GM21515 (cell line): ENCODE results near the gene PSMC2.
"Not testable (repeated sequence)": the region's sequence is repeated elsewhere in the genome, so short reads cannot be mapped to it uniquely, and the experiment has no call there.

ENCODE experiments used
- ATAC-seq: cut with Tn5 transposase; IDR thresholded peaks from one replicate; pipeline ENCODE4 v1.9.1; 2021; ENCODE audit not compliant: unreplicated experiment

PSMC2 gene

DNA sequence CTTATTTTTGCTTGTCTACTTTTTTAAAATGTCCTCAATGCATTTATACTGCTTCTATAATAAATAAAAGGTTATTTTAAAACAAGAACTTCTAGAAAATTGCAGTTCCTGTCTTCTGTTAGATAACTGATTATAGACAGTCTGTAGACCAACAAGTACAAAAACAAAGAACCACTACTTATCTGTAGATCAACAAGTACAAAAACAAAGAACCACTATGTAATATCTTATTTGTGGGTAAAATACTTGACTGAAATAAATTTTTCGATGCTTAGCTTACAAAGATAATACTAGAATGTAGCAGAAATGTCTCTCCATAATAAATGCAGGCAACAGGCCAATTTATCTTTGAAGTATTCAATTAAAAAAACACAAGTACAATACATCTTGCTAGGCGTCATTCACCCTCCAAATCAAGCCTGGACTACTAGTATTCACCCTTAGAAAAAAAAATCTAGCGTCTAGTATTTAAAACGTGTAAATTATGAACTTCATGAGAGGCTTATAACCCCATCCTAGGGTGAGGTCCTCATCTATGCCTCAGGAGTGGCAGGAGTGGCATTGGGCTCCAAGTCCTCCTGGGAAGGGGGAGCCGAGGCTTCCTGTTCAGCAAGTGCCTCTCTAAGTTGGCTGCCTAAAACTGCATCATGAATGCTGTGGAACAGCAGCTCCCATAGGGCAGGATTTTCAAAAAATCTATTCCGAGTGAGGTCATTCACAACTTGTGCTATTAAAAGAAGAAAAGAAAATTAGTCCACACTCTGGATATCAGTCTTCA is 26.6 kb downstream of the PSMC2 start:
- no peak for ATAC-seq

DNA sequence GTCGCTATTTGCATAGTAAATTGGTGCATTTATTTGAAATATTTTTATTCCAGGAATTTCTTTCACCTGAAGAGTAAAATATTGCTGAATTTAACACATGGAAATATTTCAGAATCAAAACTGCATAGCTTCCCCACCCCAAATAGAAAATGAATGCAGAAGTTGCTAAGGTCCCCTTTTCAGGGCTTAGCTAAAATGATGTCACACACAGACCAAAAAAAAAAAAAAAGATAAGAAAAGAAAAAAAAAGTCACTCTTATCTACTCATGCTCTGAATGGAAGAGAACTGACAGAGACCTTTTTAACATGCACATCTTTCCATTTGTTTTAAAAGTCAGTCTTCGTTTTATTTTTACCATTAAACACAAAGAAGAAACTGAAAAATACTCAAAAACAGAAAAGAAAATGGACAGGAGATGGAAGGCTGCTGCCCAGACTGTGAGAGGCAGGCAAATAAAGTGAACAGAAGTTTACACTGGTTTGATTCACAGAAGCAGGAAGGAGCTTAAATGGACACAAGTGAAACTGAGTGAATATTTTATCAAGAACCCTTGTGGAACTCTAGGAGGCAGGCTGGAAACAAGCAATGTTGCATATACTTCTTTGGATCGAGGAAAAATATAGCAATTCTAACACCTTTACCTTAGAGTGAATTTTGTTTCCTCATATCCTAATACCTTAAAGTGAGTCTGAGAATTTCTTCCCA is 32.0 kb downstream of the PSMC2 start:
- ATAC-seq, result no peak

DNA sequence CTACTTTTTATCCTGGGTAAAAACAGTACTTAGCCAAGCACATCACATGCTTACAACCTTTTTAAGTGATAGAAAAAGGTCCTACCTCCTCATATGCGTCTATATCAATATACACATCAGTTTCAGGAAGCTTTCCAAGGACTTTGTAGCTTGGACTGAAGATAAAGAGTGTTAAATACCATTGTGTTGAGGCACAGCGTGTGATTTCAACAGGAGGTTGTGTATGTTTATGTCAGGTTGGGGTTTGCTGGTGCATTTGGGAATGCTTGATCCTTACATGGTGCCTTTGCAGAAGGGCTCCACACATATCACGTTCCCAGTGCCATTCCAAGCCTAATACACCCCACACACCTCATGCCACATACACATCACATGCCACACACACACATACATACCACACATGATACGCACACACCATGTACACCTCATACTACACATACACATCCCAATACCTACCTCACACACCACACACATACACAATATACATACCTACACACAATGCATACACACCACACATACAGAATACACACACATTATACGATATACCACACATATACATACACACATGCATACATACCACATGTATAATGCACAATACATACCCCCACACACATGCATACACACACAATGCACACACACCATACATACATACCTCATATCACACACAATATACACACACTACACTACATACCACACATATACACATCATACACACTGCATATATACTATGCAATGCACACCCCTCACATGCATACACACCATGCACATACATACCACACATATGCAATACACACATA is 33.1 kb downstream of the PSMC2 start:
- no peak for ATAC-seq

DNA sequence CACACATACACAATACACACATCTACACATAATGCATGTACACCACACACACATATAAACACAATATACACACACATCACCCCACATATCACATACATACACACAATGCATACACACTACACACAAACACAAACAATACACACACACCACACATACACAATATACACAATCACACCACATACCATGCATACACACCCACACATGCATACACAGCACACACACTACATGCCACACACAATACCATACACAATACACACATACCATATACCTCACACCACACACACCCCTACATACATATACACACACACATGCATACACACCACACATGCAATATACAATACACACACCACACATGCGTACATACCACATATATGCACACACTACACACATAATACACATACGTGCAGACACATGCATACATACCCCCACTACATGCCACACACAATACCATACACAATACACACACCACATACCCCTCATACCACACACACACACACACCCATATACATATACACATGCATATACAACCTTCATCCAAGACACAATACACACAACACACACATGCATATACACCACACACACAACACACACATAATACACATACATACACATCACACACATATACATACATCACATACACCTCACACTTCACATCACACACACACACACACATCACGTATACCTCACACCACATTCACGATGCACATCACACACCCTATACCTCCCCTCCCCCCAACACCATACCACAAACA is 34.0 kb downstream of the PSMC2 start:
- ATAC-seq, result no peak

DNA sequence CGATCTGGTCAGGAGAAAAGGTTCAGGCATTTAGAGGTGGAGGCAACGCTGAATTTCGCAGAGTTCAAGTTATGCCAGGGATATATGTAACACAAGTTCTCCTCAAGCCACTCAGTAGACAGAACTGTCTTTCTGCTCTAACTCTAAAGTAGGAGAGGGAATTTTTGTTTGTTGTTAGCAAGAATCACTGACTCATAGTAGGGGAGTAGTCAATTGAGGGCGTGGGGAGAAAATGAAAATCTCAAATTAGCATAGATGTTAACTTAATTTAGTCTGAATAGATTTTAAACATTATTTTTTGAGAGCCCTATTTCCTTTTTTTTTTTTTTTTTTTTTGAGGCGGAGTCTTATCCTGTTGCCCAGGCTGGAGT is 34.6 kb downstream of the PSMC2 start:
- ATAC-seq, result no peak

DNA sequence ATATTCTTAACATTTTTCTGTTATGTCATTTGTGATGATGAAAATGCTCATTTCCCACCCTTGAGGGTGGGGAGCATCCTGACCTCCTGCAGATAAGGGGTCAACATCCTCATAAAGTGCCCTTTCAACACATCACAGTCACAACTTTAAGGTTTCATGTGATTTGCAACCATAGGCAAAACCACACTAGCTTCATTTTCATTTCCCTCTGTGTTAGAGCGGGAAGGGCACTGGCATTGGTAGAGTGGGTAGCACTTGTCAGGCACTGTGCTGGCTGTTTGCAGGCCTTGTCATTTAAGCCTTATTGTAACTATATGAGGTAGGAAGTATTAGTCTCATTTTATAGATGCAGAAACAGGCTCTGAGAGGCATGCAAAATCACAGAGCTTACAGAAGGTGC is 39.8 kb downstream of the PSMC2 start:
- no peak for ATAC-seq

DNA sequence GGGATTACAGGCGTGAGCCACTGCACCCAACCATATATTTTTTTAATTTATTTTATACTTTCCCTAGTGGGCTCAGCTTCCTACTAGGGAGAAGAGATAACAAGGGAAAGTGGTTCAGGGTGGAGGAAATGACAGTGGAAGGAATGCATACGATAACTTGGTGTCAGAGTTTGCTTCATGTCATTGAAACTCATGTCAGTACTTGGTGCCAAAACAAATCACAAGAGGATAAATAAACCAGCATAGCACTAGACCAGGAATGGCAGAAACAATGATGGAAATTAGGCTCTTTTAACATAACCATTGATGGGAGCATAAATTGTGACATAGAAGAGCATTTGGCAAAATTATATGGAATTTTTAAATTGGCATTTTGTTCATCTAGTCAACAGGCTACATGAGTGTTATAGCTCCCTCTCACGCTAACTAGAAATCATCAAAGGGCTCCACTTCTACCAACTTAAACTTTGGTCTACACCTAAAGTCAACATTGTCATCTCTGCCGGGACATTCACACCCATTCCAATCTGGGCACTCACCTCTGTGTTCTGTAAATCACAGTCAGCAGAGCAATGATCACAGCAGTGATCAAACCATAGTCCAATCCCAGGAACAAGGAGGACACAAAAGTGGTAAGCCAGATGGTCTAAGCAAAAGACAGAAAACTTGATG is 41.2 kb downstream of the PSMC2 start:
- no peak for ATAC-seq

DNA sequence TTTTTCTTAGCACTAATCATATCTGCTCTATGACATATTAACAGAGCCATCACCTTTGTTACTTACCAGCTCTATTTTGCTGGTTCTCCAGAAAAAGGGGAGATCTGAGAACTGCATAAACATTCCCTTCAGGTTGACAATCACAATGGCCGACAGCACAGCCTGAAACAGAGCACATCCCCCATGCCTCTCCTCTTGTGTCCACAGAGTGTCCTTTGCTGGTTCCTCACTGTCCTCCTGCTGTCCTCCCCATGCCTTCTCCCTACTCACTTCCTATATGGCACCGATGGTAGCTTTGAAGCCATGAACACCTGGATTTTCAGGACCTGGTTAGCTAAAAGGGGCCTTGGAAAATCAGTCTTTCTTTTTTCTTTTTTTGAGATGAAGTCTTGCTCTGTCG is 41.8 kb downstream of the PSMC2 start:
- no peak for ATAC-seq

DNA sequence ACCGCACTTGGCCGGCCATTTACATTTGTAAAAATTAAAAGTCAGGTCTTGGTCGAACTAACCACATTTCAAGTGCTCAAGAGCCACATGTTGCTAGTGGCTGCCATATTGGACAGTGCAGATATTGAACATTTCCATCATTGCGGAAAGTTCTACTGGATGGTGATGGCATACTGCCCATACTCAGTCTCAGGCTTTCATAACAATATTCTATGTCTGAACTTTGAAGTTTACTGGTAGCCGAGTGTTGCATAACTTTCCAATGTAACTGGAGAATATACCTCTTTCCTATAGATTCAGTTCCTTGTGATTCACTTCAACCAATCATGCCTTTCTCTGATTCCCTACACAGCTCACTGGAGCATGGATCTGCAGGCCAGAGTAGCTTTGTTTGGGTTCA is 43.7 kb downstream of the PSMC2 start:
- ATAC-seq, result no peak

DNA sequence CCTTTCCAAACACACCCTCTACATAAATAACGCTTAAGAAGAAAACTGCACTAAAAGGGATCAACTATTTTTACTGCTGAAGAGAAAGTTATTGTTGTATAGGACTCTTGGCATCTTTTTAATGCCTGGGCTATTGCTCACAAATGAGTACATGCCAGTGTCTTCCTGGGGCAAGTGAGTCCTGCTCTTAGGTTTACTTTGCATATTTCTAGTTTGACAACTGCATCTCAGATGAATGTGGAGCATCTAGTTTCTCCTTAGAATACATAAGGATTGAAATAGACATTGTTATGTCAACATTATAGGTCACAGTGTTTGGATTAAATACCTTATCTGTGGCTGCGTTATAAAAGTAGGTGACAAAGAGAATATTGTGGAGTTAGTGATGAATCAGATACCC is 44.5 kb downstream of the PSMC2 start:
- no peak for ATAC-seq

DNA sequence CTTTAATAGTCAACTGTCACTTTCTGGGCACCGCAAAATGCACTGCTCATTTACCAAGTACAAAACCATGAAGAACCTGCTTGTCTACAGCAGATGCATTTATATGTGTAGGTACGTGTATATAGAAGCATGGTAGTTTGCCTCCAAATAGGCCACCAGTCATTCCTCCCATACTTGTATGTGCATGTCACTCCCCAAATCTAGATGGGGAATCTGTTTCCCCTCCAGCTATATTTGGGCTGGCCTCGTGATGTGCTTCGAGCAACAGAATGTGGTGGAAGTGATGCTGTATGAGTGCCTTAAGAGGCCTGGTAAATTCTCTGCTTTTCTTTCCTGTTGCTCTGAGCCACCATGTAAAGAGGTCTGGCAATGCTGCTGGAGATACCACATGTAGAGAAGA is 47.1 kb downstream of the PSMC2 start:
- ATAC-seq, result no peak

DNA sequence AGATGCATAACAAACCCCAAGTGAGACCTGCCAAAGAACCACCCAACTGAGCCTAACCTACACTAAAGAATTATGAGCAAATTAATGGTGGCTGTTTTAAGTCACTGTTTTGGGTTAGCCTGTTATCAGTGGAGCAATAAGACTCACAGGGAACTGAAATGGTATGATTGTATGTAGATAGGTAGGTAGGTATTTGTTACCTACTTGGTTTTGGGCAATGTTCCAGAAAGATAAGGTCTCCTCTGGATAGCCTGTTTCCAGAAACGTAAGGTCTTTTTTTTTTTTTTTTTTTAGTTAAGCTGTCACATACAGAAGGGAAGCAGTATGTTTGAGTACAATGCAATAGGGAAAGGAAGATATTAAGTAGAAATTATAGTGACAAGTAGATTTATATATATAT is 47.6 kb downstream of the PSMC2 start:
- no peak for ATAC-seq

DNA sequence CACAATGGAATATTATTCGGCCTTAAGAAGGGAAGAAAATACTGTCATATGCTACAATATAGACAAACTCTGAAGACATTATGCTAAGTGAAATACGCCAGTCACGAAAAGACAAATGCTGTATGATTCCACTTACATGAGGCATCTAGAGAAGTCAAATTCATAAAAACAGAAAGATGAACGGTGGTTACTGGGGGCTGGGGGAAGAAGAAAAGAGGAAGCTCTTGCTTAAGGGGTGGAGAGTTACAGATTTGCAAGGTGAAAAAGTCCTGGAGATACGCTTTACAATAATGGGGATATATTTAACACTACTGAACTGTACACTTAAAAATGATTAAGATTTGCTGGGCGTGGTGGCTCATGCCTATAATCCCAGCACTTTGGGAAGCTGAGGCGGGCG is 49.0 kb downstream of the PSMC2 start:
- ATAC-seq, result no peak

DNA sequence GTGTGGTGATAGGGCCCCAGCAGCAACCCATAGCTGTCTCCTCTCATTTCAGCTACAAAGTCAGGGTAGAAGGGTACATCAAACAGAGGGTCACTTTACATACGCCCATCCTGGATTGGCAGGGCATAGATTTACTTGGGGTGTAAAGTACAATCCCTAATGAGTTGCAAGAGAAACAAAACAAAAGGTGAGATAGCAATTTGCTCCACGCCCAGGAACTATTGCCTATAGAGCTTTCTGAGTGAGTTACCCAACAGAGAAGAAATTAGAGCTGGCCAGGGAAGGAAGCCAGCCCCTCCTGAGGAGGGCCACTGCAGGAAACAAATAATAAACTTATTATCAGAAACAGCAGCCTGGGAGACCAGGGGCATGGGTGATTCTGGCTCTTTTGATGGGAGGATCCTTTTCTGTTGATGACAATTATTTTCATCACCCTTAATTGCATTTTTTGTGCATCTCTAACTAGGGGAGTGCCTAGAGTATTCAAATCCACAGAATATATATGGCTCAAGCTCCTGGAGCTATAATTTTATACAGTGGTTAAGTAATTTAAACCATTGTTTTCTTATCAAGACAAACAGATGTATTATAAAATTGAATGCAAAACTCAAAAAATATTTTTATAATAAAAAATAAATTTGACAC is 51.2 kb downstream of the PSMC2 start:
- no peak for ATAC-seq

DNA sequence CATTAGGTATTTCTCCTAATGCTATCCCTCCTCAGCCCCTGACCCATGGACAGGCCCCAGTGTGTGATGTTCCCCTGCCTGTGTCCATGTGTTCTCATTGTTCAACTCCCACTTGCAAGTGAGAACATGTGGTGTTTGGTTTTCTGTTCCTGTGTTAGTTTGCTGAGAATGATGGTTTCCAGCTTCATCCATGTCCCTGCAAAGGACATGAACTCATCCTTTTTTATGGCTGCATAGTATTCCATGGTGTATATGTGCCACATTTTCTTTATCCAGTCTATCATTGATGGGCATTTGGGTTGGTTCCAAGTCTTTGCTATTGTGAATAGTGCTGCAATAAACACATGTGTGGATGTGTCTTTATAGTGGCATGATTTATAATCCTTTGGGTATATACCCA is 52.2 kb downstream of the PSMC2 start:
- ATAC-seq, result not testable (repeated sequence)

DNA sequence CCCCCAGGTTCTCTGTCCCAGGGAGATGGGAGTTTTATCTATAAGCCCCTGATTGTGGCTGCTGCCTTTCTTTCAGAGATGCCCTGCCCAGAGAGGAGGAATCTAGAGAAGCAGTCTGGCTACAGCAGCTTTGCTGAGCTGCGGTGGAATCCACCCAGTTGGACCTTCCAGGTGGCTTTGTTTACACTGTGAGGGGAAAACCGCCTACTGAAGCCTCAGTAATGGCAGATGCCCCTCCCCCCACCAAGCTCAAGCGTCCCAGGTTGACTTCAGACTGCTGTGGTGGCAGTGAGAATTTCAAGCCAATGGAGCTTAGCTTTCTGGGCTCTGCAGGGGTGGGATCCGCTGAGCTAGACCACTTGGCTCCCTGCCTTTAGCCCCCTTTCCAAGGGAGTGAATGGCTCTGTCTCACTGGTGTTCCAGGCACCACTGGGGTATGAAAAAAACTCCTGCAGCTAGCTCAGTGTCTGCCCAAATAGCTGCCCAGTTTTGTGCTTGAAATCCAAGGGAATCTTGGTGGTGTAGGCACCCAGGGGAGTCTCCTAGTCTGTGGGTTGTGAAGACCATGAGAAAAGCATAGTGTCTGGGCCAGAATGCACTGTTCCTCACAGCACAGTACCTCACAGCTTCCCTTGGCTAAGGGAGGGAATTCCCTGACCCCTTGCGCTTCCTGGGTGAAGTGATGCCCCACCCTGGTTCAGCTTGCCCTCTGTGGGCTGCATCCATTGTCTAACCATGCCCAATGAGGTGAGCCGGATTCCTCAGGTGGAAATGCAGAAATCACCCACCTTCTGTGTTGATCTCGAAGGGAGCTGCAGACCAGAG is 58.6 kb downstream of the PSMC2 start:
- not testable (repeated sequence) for ATAC-seq

DNA sequence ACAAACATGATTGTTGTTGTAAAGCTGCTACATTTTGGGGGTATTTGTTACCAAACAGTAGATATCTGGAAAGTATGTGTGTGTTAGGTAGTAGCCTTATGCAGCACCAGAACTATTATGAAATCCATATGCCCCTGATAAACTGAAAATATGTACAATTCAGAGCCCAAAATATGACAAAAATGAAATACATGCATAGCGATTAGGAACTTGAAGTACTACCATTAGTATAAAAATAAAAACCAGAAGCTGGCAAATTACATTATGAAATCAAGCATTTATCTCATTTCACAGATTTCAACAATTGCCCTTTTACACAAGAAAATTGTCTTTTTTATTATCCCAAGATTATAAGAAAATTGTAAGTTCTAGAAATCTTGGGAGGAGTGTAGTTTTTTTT is 64.7 kb downstream of the PSMC2 start:
- ATAC-seq, result no peak

DNA sequence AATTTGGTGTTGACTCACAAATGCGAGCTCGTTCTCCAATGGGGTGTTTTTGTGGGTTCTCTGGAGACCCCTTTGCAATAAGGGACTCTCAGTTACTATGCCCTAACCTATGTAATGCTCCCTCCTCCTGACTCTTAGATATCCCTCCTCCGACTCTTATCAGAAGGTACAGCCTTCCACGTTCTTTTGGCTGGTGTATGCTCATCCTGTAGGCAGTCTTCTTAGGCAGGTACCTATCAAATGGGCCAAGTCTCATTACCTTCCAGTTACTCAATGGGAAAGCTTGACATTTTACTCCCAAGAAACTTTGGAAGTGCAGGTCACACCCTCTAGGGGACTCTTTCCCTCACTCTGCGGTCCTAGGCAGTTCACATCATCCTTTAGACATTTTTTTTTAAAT is 66.0 kb downstream of the PSMC2 start:
- ATAC-seq, result no peak

DNA sequence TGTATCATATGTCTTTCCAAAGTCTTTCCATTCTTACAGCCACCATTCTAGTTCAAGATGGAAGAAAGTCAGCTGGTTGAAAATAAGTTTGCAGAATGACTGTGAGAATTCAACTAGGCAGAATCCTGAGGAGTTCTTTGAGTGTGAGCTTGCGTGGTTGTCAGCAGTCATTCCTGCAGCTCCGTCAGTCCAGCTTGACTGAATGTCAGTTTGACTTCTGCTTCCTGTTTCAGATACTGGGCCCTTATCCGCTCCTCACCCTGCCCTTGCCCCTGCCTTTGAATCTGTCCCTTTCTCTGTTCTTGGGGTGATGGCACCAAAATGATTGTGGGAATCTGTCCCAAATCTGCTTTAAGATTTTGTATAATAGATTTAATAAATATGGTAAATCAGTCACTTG is 70.8 kb downstream of the PSMC2 start:
- ATAC-seq, result no peak
